Caco-2 (cell line): Measurements from ENCODE around the gene WDTC1. TPM values are rescaled to one million over a fixed set of nuclear protein-coding genes. Genes with fewer than 3 reads are reported as not detected.
"Not testable (repeated sequence)": the region's sequence is repeated elsewhere in the genome, so short reads cannot be mapped to it uniquely, and the experiment has no call there.

Experiments used
- BruUV-seq: library from RNA; stranded (reverse); fragments of 400-500 nt; replicated peaks from 2 replicates; lab custom pipeline; 2021; lab: Mats Ljungman, UMichigan
- CTCF ChIA-PET: fragments of 300-600 bp; sonication (Branson Sonifier 250); formaldehyde crosslinking; loops from one replicate; lab custom pipeline; 2022; ENCODE audit warnings: antibody characterized with exemption; lab: Charles Lee
- POLR2A ChIA-PET: fragments of 300-600 bp; sonication (Branson Sonifier 250); formaldehyde crosslinking; loops from one replicate; lab custom pipeline; 2022; ENCODE audit warnings: antibody characterized with exemption; lab: Charles Lee
- DNase-seq, 2 experiments: peaks; one replicate each; pipeline versions ENCODE4 v3.0.0 to v3.0.0-alpha.2; 2020 to 2022
- H3K27me3 ChIP-seq: replicated peaks from 2 replicates; pipeline ENCODE4 v1.6.0; 2011; ENCODE audit warnings: low read length; ENCODE audit not compliant: control insufficient read depth, insufficient read depth
- H3K36me3 ChIP-seq: 2 replicates; pipeline ENCODE4 v1.5.1; 2011; ENCODE audit warnings: low read length; ENCODE audit not compliant: control insufficient read depth, insufficient read depth
- H3K4me1 ChIP-seq: fragments of 250-450 bp; sonication (Bioruptor Pico); 2 replicates; pipeline ENCODE4 v1.5.1; 2020; ENCODE audit warnings: mild to moderate bottlenecking
- H3K4me3 ChIP-seq: 2 replicates; pipeline ENCODE4 v1.5.1; 2011; ENCODE audit warnings: low read depth, mild to moderate bottlenecking, control low read depth, low read length
- H3K9me3 ChIP-seq: fragments of 250-450 bp; sonication (Bioruptor Pico); 2 replicates; pipeline ENCODE4 v1.5.1; 2020; ENCODE audit warnings: mild to moderate bottlenecking, moderate library complexity
- H3K27ac Mint-ChIP-seq: one replicate; pipeline ENCODE4 v1.8.0; 2022; ENCODE audit warnings: mixed read lengths; ENCODE audit not compliant: unreplicated experiment
- H3K27me3 Mint-ChIP-seq: one replicate; pipeline ENCODE4 v1.8.0; 2022; ENCODE audit warnings: mixed read lengths; ENCODE audit not compliant: insufficient read depth, unreplicated experiment
- H3K36me3 Mint-ChIP-seq: one replicate; pipeline ENCODE4 v1.8.0; 2022; ENCODE audit warnings: mild to moderate bottlenecking, mixed read lengths; ENCODE audit not compliant: insufficient read depth, unreplicated experiment
- H3K4me1 Mint-ChIP-seq: one replicate; pipeline ENCODE4 v1.8.0; 2022; ENCODE audit warnings: low read depth, mixed read lengths; ENCODE audit not compliant: unreplicated experiment
- H3K4me3 Mint-ChIP-seq: one replicate; pipeline ENCODE4 v1.8.0; 2022; ENCODE audit warnings: mild to moderate bottlenecking, moderate library complexity, mixed read lengths; ENCODE audit not compliant: unreplicated experiment
- H3K9me3 Mint-ChIP-seq: one replicate; pipeline ENCODE4 v1.8.0; 2022; ENCODE audit warnings: mixed read lengths; ENCODE audit not compliant: unreplicated experiment
- intact Hi-C: fragments of 100-400 bp; cut with micrococcal nuclease; formaldehyde crosslinking; loops from one replicate; pipeline ENCODE4 v1.10.0; 2022; ENCODE audit not compliant: unreplicated experiment
- total RNA-seq: library from RNA; stranded (reverse); gene quantifications from 2 replicates; pipeline ENCODE4 v1.2.3, GENCODE V29; 2022
- TF ChIP-seq, protein P1 (sequence below), 2 experiments: fragments of 200-600 bp in 1 of 2; IDR thresholded peaks; 1 replicate in 1 of 2; 2 replicates in 1 of 2; pipeline versions ENCODE4 v1.5.1 to v1.8.0; 2011 to 2022; ENCODE audit warnings: antibody characterized with exemption in 1 of 2, control low read depth in 1 of 2, inconsistent platforms in 1 of 2, low read depth in 1 of 2, low read length in 1 of 2, mild to moderate bottlenecking in 1 of 2, moderate library complexity in 1 of 2; ENCODE audit not compliant: insufficient read depth in 1 of 2, severe bottlenecking in 1 of 2, unreplicated experiment in 1 of 2

WDTC1 gene
- total RNA-seq, 1 experiment from 2014 or later = 17.2 TPM

GRCh38 chr1:27193194-27193593, 41.2 kb upstream of the WDTC1 start:
- H3K9me3 ChIP-seq = no peaks in the 10 kb centered on the region

DNA sequence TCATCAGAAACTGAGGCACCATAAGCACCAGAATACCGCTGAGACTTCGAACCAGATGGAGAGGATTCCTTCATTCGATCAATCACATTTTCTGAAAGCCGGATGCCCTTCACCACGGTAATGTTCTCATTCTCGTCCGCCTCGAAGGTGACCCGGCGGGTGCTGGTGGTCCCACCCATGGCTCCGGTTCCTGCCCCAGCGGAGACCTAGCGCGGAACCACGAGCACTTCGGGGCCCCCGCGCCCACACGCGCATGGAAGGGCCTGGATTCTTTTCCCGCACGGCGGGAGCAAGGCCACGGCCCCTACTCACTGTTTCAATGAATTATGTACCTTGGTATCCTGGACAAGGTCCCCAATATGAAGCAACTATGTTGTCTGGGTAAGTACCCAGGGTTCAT, 33.1 kb upstream of the WDTC1 start:
- DNase-seq = no peak
- no peak overlapping the region for H3K4me3 Mint-ChIP-seq
- TF ChIP-seq, protein P1, sequence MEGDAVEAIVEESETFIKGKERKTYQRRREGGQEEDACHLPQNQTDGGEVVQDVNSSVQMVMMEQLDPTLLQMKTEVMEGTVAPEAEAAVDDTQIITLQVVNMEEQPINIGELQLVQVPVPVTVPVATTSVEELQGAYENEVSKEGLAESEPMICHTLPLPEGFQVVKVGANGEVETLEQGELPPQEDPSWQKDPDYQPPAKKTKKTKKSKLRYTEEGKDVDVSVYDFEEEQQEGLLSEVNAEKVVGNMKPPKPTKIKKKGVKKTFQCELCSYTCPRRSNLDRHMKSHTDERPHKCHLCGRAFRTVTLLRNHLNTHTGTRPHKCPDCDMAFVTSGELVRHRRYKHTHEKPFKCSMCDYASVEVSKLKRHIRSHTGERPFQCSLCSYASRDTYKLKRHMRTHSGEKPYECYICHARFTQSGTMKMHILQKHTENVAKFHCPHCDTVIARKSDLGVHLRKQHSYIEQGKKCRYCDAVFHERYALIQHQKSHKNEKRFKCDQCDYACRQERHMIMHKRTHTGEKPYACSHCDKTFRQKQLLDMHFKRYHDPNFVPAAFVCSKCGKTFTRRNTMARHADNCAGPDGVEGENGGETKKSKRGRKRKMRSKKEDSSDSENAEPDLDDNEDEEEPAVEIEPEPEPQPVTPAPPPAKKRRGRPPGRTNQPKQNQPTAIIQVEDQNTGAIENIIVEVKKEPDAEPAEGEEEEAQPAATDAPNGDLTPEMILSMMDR (IDR thresholded peaks at IDR 0.05; ENCODE audit: insufficient read depth in 1 of 2, low read depth in 1 of 2, low read length in 1 of 2, severe bottlenecking in 1 of 2, unreplicated experiment in 1 of 2) = no peak
- no peaks in the 10 kb centered on the region for H3K9me3 ChIP-seq
- H3K27me3 ChIP-seq = no peaks in the 10 kb centered on the region
- no peaks in the 10 kb centered on the region for H3K27me3 Mint-ChIP-seq
- no peak overlapping the region for H3K27ac Mint-ChIP-seq
- CTCF ChIA-PET = interaction anchor here (0.6 kb wide), 1 partner anchor 518 kb away, joined by 3 read pairs; no protein-coding TSS in a partner anchor
- H3K9me3 Mint-ChIP-seq = no peaks in the 10 kb centered on the region
- no peaks in the 10 kb centered on the region for H3K36me3 Mint-ChIP-seq
- no TSS peak for BruUV-seq
- POLR2A ChIA-PET = no interaction called here
- H3K4me3 ChIP-seq = no peak overlapping the region
- no peaks in the 10 kb centered on the region for H3K36me3 ChIP-seq
- intact Hi-C loops = no loop called here
- peaks cover 6% of the 10 kb centered on the region for H3K4me1 Mint-ChIP-seq
- no peaks in the 10 kb centered on the region for H3K4me1 ChIP-seq

More at GRCh38 chr1:27193194-27193593, 41.2 kb upstream of the WDTC1 start:
- DNase-seq = no peak
- Histone ChIP-seq H3K36me3 (no peaks in the 10 kb centered on the region), H3K4me1 (peaks cover 9% of the 10 kb centered on the region), H3K4me3 (no peak overlapping the region), H3K27me3 (no peaks in the 10 kb centered on the region)
- H3K27ac Mint-ChIP-seq = no peak overlapping the region
- H3K4me3 Mint-ChIP-seq = no peak overlapping the region
- BruUV-seq = no TSS peak
- TF ChIP-seq, protein P1 (IDR thresholded peaks at IDR 0.05; ENCODE audit: insufficient read depth in 1 of 2, low read depth in 1 of 2, low read length in 1 of 2, severe bottlenecking in 1 of 2, unreplicated experiment in 1 of 2) = no peak
- ChIA-PET POLR2A (no interaction called here), CTCF (no interaction called here)
- H3K36me3 Mint-ChIP-seq = no peaks in the 10 kb centered on the region
- peaks cover 17% of the 10 kb centered on the region for H3K4me1 Mint-ChIP-seq
- H3K27me3 Mint-ChIP-seq = no peaks in the 10 kb centered on the region
- intact Hi-C loops = no loop called here
- H3K9me3 Mint-ChIP-seq = no peaks in the 10 kb centered on the region

GRCh38 chr1:27203946-27204345, 30.5 kb upstream of the WDTC1 start:
- Histone ChIP-seq H3K9me3 (no peaks in the 10 kb centered on the region), H3K27me3 (no peaks in the 10 kb centered on the region), H3K36me3 (no peaks in the 10 kb centered on the region), H3K4me3 (no peak overlapping the region), H3K4me1 (no peaks in the 10 kb centered on the region)
- POLR2A ChIA-PET = no interaction called here
- Mint-ChIP-seq H3K4me3 (no peak overlapping the region), H3K4me1 (no peaks in the 10 kb centered on the region), H3K9me3 (no peaks in the 10 kb centered on the region), H3K27ac (no peak overlapping the region), H3K36me3 (no peaks in the 10 kb centered on the region), H3K27me3 (no peaks in the 10 kb centered on the region)
- TF ChIP-seq, protein P1 (IDR thresholded peaks at IDR 0.05; ENCODE audit: insufficient read depth in 1 of 2, low read depth in 1 of 2, low read length in 1 of 2, severe bottlenecking in 1 of 2, unreplicated experiment in 1 of 2) = no peak
- intact Hi-C loops = no loop called here
- CTCF ChIA-PET = no interaction called here
- no TSS peak for BruUV-seq
- DNase-seq = no peak

DNA sequence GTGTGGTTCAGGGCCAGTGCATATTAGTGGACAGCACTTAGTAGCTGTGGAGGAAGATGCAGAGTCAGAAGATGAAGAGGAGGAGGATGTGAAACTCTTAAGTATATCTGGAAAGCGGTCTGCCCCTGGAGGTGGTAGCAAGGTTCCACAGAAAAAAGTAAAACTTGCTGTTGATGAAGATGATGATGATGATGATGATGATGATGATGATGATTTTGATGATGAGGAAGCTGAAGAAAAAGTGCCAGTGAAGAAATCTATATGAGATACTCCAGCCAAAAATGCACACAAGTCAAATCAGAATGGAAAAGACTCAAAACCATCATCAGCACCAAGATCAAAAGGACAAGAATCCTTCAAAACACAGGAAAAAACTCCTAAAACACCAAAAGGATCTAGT, 27.2 kb upstream of the WDTC1 start:
- H3K9me3 Mint-ChIP-seq, H3K36me3 Mint-ChIP-seq, H3K36me3 ChIP-seq, CTCF ChIA-PET, BruUV-seq, H3K4me1 ChIP-seq, H3K9me3 ChIP-seq, H3K4me3 ChIP-seq, H3K27me3 ChIP-seq, POLR2A ChIA-PET, H3K4me3 Mint-ChIP-seq, H3K27ac Mint-ChIP-seq, H3K27me3 Mint-ChIP-seq, DNase-seq, H3K4me1 Mint-ChIP-seq, intact Hi-C loops: not testable (repeated sequence)

DNA sequence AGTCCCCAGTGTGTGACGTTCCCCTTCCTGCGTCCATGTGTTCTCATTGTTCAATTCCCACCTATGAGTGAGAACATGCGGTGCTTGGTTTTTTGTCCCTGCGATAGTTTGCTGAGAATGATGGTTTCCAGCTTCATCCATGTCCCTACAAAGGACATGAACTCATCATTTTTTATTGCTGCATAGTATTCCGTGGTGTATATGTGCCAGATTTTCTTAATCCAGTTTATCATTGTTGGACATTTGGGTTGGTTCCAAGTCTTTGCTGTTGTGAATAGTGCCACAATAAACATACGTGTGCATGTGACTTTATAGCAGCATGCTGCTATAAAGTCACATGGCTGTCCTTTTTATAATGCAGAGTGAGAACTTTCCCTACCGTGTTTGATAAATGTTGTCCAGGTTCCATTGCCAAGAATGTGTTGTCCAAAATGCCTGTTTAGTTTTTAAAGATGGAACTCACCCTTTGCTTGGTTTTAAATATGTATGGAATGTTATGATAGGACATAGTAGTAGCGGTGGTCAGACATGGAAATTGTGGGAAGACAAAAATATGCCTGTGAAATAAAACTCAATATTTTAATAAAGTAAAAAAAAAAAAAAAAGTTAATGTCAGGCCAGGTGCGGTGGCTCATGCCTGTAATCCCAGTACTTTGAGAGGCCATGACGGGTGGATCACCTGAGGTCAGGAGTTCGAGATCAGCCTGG, 26.1 kb upstream of the WDTC1 start:
- CTCF ChIA-PET, H3K9me3 Mint-ChIP-seq: not testable (repeated sequence)

More for the DNA sequence above, 26.1 kb upstream of the WDTC1 start:
- H3K27me3 Mint-ChIP-seq, H3K4me1 Mint-ChIP-seq, DNase-seq, H3K4me1 ChIP-seq, H3K4me3 Mint-ChIP-seq, intact Hi-C loops, BruUV-seq, H3K27me3 ChIP-seq, H3K4me3 ChIP-seq, H3K9me3 ChIP-seq, H3K36me3 Mint-ChIP-seq, H3K27ac Mint-ChIP-seq, H3K36me3 ChIP-seq, POLR2A ChIA-PET: not testable (repeated sequence)
